Stomach (tissue), 9 donors: Measurements from ENCODE around the gene DMKN. TPM values are rescaled to one million over a fixed set of nuclear protein-coding genes. Genes with fewer than 3 reads are reported as not detected.

ENCODE experiments used
- DNase-seq, 2 donors: peaks; one replicate each; pipeline versions ENCODE4 v3.0.0 to v3.0.0-alpha.2; 2013 to 2019
- H3K27ac ChIP-seq, 5 donors: fragments of 200-600 bp in 4 of 5; sonication (generic) in 4 of 5; one replicate each; pipeline ENCODE4 v1.5.1; 2013 to 2019; ENCODE audit warnings: mild to moderate bottlenecking in 1 of 5, moderate library complexity in 1 of 5
- H3K27me3 ChIP-seq, 3 donors: fragments of 200-600 bp; sonication (generic); one replicate each; pipeline ENCODE4 v1.5.1; 2017 to 2019; ENCODE audit warnings: mixed run types in 1 of 3
- H3K36me3 ChIP-seq, 4 donors: fragments of 200-600 bp; sonication (generic); 1 replicate in 3 of 4; 2 replicates in 1 of 4; pipeline ENCODE4 v1.5.1; 2016 to 2019
- H3K4me1 ChIP-seq, 4 donors: fragments of 200-600 bp; sonication (generic); one replicate each; pipeline ENCODE4 v1.5.1; 2016 to 2019
- H3K4me3 ChIP-seq, 4 donors: fragments of 200-600 bp; sonication (generic) in 3 of 4; one replicate each; pipeline ENCODE4 v1.5.1; 2016 to 2019; ENCODE audit warnings: mild to moderate bottlenecking in 1 of 4
- H3K9me3 ChIP-seq, 4 donors: fragments of 200-600 bp; sonication (generic); one replicate each; pipeline ENCODE4 v1.5.1; 2016 to 2019
- CTCF ChIP-seq, 7 experiments: fragments of 450-650 bp in 4 of 7; fragments of 200-600 bp in 3 of 7; sonication (generic) in 3 of 7; IDR thresholded peaks; one replicate each; pipeline ENCODE4 v1.5.1; 2016 to 2019; ENCODE audit warnings: antibody characterized with exemption in 7 of 7, control low read depth in 2 of 7, mild to moderate bottlenecking in 1 of 7
- EP300 ChIP-seq: sonication (generic); formaldehyde crosslinking; IDR thresholded peaks from one replicate; pipeline ENCODE4 v1.6.1; 2017; ENCODE audit warnings: antibody characterized with exemption
- POLR2A ChIP-seq, 4 donors: fragments of 450-650 bp; IDR thresholded peaks; one replicate each; pipeline ENCODE4 v1.6.1; 2016; ENCODE audit warnings: antibody characterized with exemption in 4 of 4, control low read depth in 2 of 4, mild to moderate bottlenecking in 1 of 4, moderate library complexity in 1 of 4
- POLR2AphosphoS5 ChIP-seq, 3 donors: sonication (generic); formaldehyde crosslinking; IDR thresholded peaks; one replicate each; pipeline ENCODE4 v1.6.1; 2016; ENCODE audit warnings: antibody characterized with exemption in 3 of 3
- WGBS, 5 donors: extraction: QIAGEN DNeasy Blood & Tissue Kit in 3 of 5; methylation state at CpG; one replicate each; pipeline versions ENCODE4 v1.1.5 to v1.1.7; 2013 to 2018; 5-methylcytosine and 5-hydroxymethylcytosine counted together
- intact Hi-C: fragments of 100-400 bp; cut with DNase I; formaldehyde crosslinking; loops from one replicate; pipeline ENCODE4 v1.15.1; 2023; ENCODE audit warnings: low total_unique reads
- polyA plus RNA-seq, 3 donors: library from polyadenylated mRNA; stranded (reverse); fragments of 200-250 nt; gene quantifications; one replicate each; pipeline ENCODE4 v1.2.3, GENCODE V29; 2013
- total RNA-seq, 5 donors: library from RNA; depleted of rRNA; stranded (reverse); fragments of >200 nt; gene quantifications; one replicate each; pipeline versions ENCODE4 v1.1.0 to v1.2.3, GENCODE V29; 2014 to 2016
- donor health status: healthy with polysubstance abuse.
- donor health status: Bipolar disorder and iron deficiency.
- donor health status: healthy.

DMKN gene
- total and polyA plus RNA-seq, 8 donors, result 4.9 to 139 (median 36.9) TPM; not detected in 1

- intact Hi-C loops, result no loop called here
- peaks cover 8 to 17% (median 12%) of the 10 kb centered on the region in 4 donors for H3K4me1 ChIP-seq
- no peak overlapping the region for H3K4me3 ChIP-seq
- peaks cover 12 to 49% (median 32%) of the 10 kb centered on the region in 3 donors for H3K27me3 ChIP-seq
- no peak for DNase-seq
- H3K36me3 ChIP-seq, result peaks cover 0 to 5% (median 2%) of the 10 kb centered on the region in 4 donors
- no peaks in the 10 kb centered on the region for H3K9me3 ChIP-seq
- WGBS, 5 donors, result 78 to 85% (median 81%) methylated on average over 9 of the region's 9 CpGs
- TF ChIP-seq EP300 (no peak), POLR2A (IDR thresholded peaks at IDR 0.05) (no peak), POLR2AphosphoS5 (IDR thresholded peaks at IDR 0.05) (no peak), CTCF (IDR thresholded peaks at IDR 0.05) (no peak)
- no peak overlapping the region for H3K27ac ChIP-seq
Observed at GRCh38 chr19:35556025-35556590, 42.7 kb upstream of the DMKN start.

- DNase-seq, result peak in 1 of 2 donors; percentile 21
- 56 to 70% (median 66%) methylated on average over 12 to 30 of the region's 30 CpGs for WGBS, 5 donors
- no peak for TF ChIP-seq POLR2A (IDR thresholded peaks at IDR 0.05)
- TF ChIP-seq CTCF (IDR thresholded peaks at IDR 0.05), result peak in 2 of 7 experiments; percentile 11 to 17
- peaks cover 12 to 43% (median 32%) of the 10 kb centered on the region in 3 donors for H3K27me3 ChIP-seq
- no peak overlapping the region for H3K4me3 ChIP-seq
- no peaks in the 10 kb centered on the region for H3K9me3 ChIP-seq
- intact Hi-C loops, result no loop called here
- H3K36me3 ChIP-seq, result peaks cover 0 to 11% (median 9%) of the 10 kb centered on the region in 4 donors
- H3K27ac ChIP-seq, result no peak overlapping the region
- H3K4me1 ChIP-seq, result peaks cover 8 to 17% (median 12%) of the 10 kb centered on the region in 4 donors
Observed at GRCh38 chr19:35555301-35556005, 42.0 kb upstream of the DMKN start.

GRCh38 chr19:35554076-35554475, 40.6 kb upstream of the DMKN start:
- H3K4me1 ChIP-seq, result peaks cover 8 to 17% (median 13%) of the 10 kb centered on the region in 4 donors
- no peak for TF ChIP-seq EP300
- TF ChIP-seq CTCF (IDR thresholded peaks at IDR 0.05), result no peak
- TF ChIP-seq POLR2A (IDR thresholded peaks at IDR 0.05), result no peak
- WGBS, 5 donors, result 54 to 74% (median 66%) methylated on average over 5 of the region's 5 CpGs
- peaks cover 0 to 16% (median 12%) of the 10 kb centered on the region in 4 donors for H3K36me3 ChIP-seq
- H3K27ac ChIP-seq, result no peak overlapping the region
- no peak overlapping the region for H3K4me3 ChIP-seq
- no peak for DNase-seq
- intact Hi-C loops, result no loop called here
- H3K9me3 ChIP-seq, result no peaks in the 10 kb centered on the region
- peaks cover 12 to 29% (median 20%) of the 10 kb centered on the region in 3 donors for H3K27me3 ChIP-seq

- DNase-seq, result no peak
- intact Hi-C loops, result no loop called here
- 62 to 71% (median 66%) methylated on average over 14 of the region's 14 CpGs for WGBS, 5 donors
Observed at GRCh38 chr19:35553385-35554000, 40.0 kb upstream of the DMKN start.

More at GRCh38 chr19:35553385-35554000, 40.0 kb upstream of the DMKN start:
- H3K9me3 ChIP-seq, result no peaks in the 10 kb centered on the region
- TF ChIP-seq CTCF (IDR thresholded peaks at IDR 0.05) (no peak), EP300 (no peak), POLR2A (IDR thresholded peaks at IDR 0.05) (no peak), POLR2AphosphoS5 (IDR thresholded peaks at IDR 0.05) (no peak)
- H3K36me3 ChIP-seq, result peaks cover 0 to 16% (median 14%) of the 10 kb centered on the region in 4 donors
- no peak overlapping the region for H3K4me3 ChIP-seq
- H3K27me3 ChIP-seq, result peaks cover 6 to 23% (median 14%) of the 10 kb centered on the region in 3 donors
- H3K27ac ChIP-seq, result no peak overlapping the region
- peaks cover 7 to 19% (median 12%) of the 10 kb centered on the region in 4 donors for H3K4me1 ChIP-seq
